ENCODE data around the gene TUBGCP2.

The TUBGCP2 gene

DNA sequence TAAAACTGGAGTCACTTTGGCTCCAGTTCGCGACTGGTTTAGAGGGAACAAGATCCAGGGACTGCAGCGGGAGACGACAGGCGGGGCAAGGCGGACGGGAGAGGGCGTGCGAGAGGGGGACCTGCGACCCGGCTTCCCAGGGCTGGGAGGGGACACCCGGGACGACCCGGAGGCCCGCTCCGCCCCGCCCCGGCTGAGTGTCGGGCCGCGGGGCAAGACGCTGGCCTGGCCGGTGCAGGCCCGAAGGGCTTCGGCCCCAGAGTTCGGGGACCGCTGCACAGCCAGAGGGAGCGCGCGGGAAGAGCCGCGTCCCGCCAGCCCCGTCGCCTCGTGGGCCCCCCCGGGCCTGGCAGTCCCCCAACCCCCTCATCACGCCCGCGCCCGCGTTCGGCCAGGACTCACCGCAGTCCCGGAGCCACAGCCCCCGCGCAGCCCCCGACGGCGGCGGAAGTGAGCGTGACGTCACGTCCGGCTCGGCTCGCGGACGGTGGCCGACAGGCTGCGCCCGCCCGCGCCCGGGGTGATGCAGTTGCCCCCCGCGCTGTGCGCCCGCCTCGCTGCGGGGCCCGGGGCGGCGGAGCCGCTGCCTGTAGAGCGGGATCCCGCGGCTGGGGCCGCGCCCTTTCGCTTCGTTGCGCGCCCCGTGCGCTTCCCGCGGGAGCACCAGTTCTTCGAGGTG lies at the start of gene TUBGCP2, which contains the start of gene ZNF511 (continued):
- TF ChIP-seq, protein P1, sequence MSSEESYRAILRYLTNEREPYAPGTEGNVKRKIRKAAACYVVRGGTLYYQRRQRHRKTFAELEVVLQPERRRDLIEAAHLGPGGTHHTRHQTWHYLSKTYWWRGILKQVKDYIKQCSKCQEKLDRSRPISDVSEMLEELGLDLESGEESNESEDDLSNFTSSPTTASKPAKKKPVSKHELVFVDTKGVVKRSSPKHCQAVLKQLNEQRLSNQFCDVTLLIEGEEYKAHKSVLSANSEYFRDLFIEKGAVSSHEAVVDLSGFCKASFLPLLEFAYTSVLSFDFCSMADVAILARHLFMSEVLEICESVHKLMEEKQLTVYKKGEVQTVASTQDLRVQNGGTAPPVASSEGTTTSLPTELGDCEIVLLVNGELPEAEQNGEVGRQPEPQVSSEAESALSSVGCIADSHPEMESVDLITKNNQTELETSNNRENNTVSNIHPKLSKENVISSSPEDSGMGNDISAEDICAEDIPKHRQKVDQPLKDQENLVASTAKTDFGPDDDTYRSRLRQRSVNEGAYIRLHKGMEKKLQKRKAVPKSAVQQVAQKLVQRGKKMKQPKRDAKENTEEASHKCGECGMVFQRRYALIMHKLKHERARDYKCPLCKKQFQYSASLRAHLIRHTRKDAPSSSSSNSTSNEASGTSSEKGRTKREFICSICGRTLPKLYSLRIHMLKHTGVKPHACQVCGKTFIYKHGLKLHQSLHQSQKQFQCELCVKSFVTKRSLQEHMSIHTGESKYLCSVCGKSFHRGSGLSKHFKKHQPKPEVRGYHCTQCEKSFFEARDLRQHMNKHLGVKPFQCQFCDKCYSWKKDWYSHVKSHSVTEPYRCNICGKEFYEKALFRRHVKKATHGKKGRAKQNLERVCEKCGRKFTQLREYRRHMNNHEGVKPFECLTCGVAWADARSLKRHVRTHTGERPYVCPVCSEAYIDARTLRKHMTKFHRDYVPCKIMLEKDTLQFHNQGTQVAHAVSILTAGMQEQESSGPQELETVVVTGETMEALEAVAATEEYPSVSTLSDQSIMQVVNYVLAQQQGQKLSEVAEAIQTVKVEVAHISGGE (tag by site-specific recombination; conservative IDR thresholded peaks at IDR 0.05; ENCODE audit: low read depth), result peak; percentile 65
- TF ChIP-seq ZNF585B (tag by site-specific recombination; IDR thresholded peaks at IDR 0.05) (no peak), ZNF2 (tag by site-specific recombination; IDR thresholded peaks at IDR 0.05) (no peak), ZNF558 (tag by site-specific recombination; IDR thresholded peaks at IDR 0.05) (no peak), REPIN1 (tag by site-specific recombination; IDR thresholded peaks at IDR 0.05; ENCODE audit: low read depth) (no peak), ZSCAN23 (tag by site-specific recombination; IDR thresholded peaks at IDR 0.05) (no peak), ZNF426 (tag by site-specific recombination; IDR thresholded peaks at IDR 0.05) (no peak), ZNF747 (tag by site-specific recombination; IDR thresholded peaks at IDR 0.05) (no peak), ZNF777 (tag by site-specific recombination; IDR thresholded peaks at IDR 0.05; ENCODE audit: borderline replicate concordance) (no peak), FEZF1 (tag by site-specific recombination; IDR thresholded peaks at IDR 0.05) (no peak), HOXA7 (CRISPR knock-in tag; IDR thresholded peaks at IDR 0.05; ENCODE audit: borderline replicate concordance) (no peak), ZNF10 (tag by site-specific recombination; IDR thresholded peaks at IDR 0.05) (no peak), ZNF248 (tag by site-specific recombination; IDR thresholded peaks at IDR 0.05) (no peak), TRIM28 (IDR thresholded peaks at IDR 0.05; ENCODE audit: borderline replicate concordance, low read length) (no peak), ZNF146 (tag by site-specific recombination; IDR thresholded peaks at IDR 0.05) (no peak), ZNF571 (tag by site-specific recombination; IDR thresholded peaks at IDR 0.05) (no peak), ZNF677 (tag by site-specific recombination; IDR thresholded peaks at IDR 0.05) (0 out of 2 replicates have a peak, but pooled peaks have one; percentile 23), ZBTB20 (tag by site-specific recombination; IDR thresholded peaks at IDR 0.05) (peak; percentile 22; the same call in 1 of the 2 replicates), ZNF132 (tag by site-specific recombination; IDR thresholded peaks at IDR 0.05; ENCODE audit: borderline replicate concordance) (no peak)
- TF ChIP-seq, protein P2, sequence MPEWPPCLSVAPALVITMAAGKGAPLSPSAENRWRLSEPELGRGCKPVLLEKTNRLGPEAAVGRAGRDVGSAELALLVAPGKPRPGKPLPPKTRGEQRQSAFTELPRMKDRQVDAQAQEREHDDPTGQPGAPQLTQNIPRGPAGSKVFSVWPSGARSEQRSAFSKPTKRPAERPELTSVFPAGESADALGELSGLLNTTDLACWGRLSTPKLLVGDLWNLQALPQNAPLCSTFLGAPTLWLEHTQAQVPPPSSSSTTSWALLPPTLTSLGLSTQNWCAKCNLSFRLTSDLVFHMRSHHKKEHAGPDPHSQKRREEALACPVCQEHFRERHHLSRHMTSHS (tag by site-specific recombination; IDR thresholded peaks at IDR 0.05), result no peak
- TF ChIP-seq, protein P3, sequence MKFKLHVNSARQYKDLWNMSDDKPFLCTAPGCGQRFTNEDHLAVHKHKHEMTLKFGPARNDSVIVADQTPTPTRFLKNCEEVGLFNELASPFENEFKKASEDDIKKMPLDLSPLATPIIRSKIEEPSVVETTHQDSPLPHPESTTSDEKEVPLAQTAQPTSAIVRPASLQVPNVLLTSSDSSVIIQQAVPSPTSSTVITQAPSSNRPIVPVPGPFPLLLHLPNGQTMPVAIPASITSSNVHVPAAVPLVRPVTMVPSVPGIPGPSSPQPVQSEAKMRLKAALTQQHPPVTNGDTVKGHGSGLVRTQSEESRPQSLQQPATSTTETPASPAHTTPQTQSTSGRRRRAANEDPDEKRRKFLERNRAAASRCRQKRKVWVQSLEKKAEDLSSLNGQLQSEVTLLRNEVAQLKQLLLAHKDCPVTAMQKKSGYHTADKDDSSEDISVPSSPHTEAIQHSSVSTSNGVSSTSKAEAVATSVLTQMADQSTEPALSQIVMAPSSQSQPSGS (tag by site-specific recombination; IDR thresholded peaks at IDR 0.05; ENCODE audit: low read depth), result peak; percentile 51; the same call in 1 of the 2 replicates
- TF ChIP-seq, protein P4, sequence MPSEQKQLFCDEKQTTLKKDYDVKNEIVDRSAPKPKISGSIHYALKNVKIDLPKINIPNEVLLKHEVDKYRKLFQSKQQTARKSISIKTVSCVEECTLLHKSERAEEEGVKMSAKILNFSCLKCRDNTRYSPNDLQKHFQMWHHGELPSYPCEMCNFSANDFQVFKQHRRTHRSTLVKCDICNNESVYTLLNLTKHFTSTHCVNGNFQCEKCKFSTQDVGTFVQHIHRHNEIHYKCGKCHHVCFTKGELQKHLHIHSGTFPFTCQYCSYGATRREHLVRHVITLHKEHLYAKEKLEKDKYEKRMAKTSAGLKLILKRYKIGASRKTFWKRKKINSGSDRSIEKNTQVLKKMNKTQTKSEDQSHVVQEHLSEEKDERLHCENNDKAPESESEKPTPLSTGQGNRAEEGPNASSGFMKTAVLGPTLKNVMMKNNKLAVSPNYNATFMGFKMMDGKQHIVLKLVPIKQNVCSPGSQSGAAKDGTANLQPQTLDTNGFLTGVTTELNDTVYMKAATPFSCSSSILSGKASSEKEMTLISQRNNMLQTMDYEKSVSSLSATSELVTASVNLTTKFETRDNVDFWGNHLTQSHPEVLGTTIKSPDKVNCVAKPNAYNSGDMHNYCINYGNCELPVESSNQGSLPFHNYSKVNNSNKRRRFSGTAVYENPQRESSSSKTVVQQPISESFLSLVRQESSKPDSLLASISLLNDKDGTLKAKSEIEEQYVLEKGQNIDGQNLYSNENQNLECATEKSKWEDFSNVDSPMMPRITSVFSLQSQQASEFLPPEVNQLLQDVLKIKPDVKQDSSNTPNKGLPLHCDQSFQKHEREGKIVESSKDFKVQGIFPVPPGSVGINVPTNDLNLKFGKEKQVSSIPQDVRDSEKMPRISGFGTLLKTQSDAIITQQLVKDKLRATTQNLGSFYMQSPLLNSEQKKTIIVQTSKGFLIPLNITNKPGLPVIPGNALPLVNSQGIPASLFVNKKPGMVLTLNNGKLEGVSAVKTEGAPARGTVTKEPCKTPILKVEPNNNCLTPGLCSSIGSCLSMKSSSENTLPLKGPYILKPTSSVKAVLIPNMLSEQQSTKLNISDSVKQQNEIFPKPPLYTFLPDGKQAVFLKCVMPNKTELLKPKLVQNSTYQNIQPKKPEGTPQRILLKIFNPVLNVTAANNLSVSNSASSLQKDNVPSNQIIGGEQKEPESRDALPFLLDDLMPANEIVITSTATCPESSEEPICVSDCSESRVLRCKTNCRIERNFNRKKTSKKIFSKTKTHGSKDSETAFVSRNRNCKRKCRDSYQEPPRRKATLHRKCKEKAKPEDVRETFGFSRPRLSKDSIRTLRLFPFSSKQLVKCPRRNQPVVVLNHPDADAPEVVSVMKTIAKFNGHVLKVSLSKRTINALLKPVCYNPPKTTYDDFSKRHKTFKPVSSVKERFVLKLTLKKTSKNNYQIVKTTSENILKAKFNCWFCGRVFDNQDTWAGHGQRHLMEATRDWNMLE (tag by site-specific recombination; conservative IDR thresholded peaks at IDR 0.05; ENCODE audit: low read depth), result no peak
- TF ChIP-seq, protein P5, sequence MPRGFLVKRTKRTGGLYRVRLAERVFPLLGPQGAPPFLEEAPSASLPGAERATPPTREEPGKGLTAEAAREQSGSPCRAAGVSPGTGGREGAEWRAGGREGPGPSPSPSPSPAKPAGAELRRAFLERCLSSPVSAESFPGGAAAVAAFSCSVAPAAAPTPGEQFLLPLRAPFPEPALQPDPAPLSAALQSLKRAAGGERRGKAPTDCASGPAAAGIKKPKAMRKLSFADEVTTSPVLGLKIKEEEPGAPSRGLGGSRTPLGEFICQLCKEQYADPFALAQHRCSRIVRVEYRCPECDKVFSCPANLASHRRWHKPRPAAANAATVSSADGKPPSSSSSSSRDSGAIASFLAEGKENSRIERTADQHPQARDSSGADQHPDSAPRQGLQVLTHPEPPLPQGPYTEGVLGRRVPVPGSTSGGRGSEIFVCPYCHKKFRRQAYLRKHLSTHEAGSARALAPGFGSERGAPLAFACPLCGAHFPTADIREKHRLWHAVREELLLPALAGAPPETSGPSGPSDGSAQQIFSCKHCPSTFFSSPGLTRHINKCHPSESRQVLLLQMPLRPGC (tag by site-specific recombination; IDR thresholded peaks at IDR 0.05), result no peak
- TF ChIP-seq, protein P6, sequence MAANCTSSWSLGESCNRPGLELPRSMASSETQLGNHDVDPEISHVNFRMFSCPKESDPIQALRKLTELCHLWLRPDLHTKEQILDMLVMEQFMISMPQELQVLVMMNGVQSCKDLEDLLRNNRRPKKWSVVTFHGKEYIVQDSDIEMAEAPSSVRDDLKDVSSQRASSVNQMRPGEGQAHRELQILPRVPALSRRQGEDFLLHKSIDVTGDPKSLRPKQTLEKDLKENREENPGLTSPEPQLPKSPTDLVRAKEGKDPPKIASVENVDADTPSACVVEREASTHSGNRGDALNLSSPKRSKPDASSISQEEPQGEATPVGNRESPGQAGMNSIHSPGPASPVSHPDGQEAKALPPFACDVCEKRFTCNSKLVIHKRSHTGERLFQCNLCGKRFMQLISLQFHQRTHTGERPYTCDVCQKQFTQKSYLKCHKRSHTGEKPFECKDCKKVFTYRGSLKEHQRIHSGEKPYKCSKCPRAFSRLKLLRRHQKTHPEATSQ (tag by site-specific recombination; IDR thresholded peaks at IDR 0.05), result no peak
- TF ChIP-seq, protein P7, sequence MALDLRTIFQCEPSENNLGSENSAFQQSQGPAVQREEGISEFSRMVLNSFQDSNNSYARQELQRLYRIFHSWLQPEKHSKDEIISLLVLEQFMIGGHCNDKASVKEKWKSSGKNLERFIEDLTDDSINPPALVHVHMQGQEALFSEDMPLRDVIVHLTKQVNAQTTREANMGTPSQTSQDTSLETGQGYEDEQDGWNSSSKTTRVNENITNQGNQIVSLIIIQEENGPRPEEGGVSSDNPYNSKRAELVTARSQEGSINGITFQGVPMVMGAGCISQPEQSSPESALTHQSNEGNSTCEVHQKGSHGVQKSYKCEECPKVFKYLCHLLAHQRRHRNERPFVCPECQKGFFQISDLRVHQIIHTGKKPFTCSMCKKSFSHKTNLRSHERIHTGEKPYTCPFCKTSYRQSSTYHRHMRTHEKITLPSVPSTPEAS (tag by site-specific recombination; IDR thresholded peaks at IDR 0.05), result no peak

Measured in HEK293 (cell line).